ENCODE data around the gene SLCO1B1. TPM values are rescaled to one million over a fixed set of nuclear protein-coding genes. Genes with fewer than 3 reads are reported as not detected.
"Not testable (repeated sequence)": the region's sequence is repeated elsewhere in the genome, so short reads cannot be mapped to it uniquely, and the experiment has no call there.

SLCO1B1 gene
- total and polyA plus RNA-seq, 2 of the 8 experiments (the other 6 are each of a cell fraction or from before 2014, with no cell fraction given): 0.13 TPM; not detected in 1

DNA sequence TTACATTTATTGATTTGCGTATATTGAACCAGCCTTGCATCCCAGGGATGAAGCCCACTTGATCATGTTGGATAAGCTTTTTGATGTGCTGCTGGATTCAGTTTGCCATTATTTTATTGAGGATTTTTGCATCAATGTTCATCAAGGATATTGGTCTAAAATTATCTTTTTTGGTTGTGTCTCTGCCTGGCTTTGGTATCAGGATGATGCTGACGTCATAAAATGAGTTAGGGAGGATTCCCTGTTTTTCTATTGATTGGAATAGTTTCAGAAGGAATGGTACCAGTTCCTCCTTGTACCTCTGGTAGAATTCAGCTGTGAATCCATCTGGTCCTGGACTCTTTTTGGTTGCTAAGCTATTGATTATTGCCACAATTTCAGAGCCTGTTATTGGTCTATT lies 46.2 kb upstream of the SLCO1B1 start:
- H2BK12ac ChIP-seq (ENCODE audit: low read depth, low read length); H2BK15ac ChIP-seq (ENCODE audit: low read length); POLR2A ChIA-PET (ENCODE audit: partially characterized antibody): not testable (repeated sequence)

More for the DNA sequence above, 46.2 kb upstream of the SLCO1B1 start:
- H3K56ac ChIP-seq (replicated peaks; ENCODE audit: insufficient read length, low read depth, low read length); H3K27ac ChIP-seq (ENCODE audit: low read depth, low read length); H2BK120ac ChIP-seq (replicated peaks; ENCODE audit: low read depth, low read length); H3K23me2 ChIP-seq (ENCODE audit: low read depth, low read length); H2BK5ac ChIP-seq (ENCODE audit: low read depth, low read length); H3K79me2 ChIP-seq (ENCODE audit: control insufficient read depth in 1 of 2, insufficient read depth in 2 of 2, low read length in 2 of 2); H3K18ac ChIP-seq (ENCODE audit: extremely low read depth, low read length); FAIRE-seq; H3K79me1 ChIP-seq (ENCODE audit: low read depth, low read length); H3K9me3 ChIP-seq (ENCODE audit: insufficient read depth in 2 of 2, low read depth in 1 of 2, low read length in 1 of 2); H3K23ac ChIP-seq (ENCODE audit: insufficient read length); H4K5ac ChIP-seq (ENCODE audit: insufficient read length, low read depth, low read length); H3K4me1 ChIP-seq (replicated peaks in 1 of 4; ENCODE audit: control insufficient read depth in 3 of 4, insufficient read depth in 4 of 4, low read length in 3 of 4); H3K4me3 ChIP-seq (ENCODE audit: extremely low read depth in 1 of 4, insufficient read depth in 2 of 4, low read depth in 3 of 4, low read length in 4 of 4); DNase-seq (ENCODE audit: low read depth in 1 of 2, low spot score in 2 of 2); H2AK5ac ChIP-seq (ENCODE audit: low read depth, low read length); H4K20me1 ChIP-seq (replicated peaks in 1 of 2; ENCODE audit: control insufficient read depth in 1 of 2, insufficient read depth in 2 of 2, low read length in 2 of 2); H2BK20ac ChIP-seq (ENCODE audit: low read length); H3K4me2 ChIP-seq (ENCODE audit: insufficient read depth in 1 of 2, low read depth in 2 of 2, low read length in 2 of 2); H3K36me3 ChIP-seq (ENCODE audit: control insufficient read depth in 2 of 4, insufficient read depth in 4 of 4, low read length in 3 of 4); H3K4ac ChIP-seq (replicated peaks; ENCODE audit: insufficient read length, low read depth, low read length); H3K9ac ChIP-seq (replicated peaks in 1 of 4; ENCODE audit: extremely low read depth in 1 of 4, low read depth in 3 of 4, low read length in 3 of 4); H4K91ac ChIP-seq (replicated peaks; ENCODE audit: insufficient read length, low read length); H3K27me3 ChIP-seq (replicated peaks in 1 of 4; ENCODE audit: control insufficient read depth in 3 of 4, extremely low read depth in 1 of 4, insufficient read depth in 3 of 4, low read length in 3 of 4); H3K14ac ChIP-seq (ENCODE audit: insufficient read length); H2AFZ ChIP-seq (ENCODE audit: low read length); CTCF ChIA-PET (ENCODE audit: partially characterized antibody); H4K8ac ChIP-seq (ENCODE audit: extremely low read depth, insufficient read depth, low read length): not testable (repeated sequence)
- WGBS, 2 experiments (ENCODE audit: extremely low coverage in 1 of 2, insufficient coverage in 1 of 2, insufficient read length in 1 of 2, insufficient replicate concordance in 2 of 2, low coverage in 1 of 2, low lambda C conversion rate in 2 of 2, missing lambda C conversion rate in 1 of 2): 81% methylated on average over 1 of the region's 2 CpGs; no CpG with 5 or more reads in 1 of the 2 experiments

All from H1 (cell line).